OCI-LY1 (cell line): Measurements from ENCODE around the gene GALNT18.

ENCODE experiments used
- CTCF ChIP-seq: fragments of 200-600 bp; sonication (generic), shearing (Covaris generic); IDR thresholded peaks from 2 replicates; pipeline ENCODE4 v1.5.1; 2017; ENCODE audit warnings: mild to moderate bottlenecking, antibody characterized with exemption, low read length, moderate library complexity, mixed read lengths
- EZH2 ChIP-seq: fragments of 200-600 bp; sonication (generic), shearing (Covaris generic); IDR thresholded peaks from 2 replicates; pipeline ENCODE4 v1.8.0; 2017; ENCODE audit warnings: borderline replicate concordance, mixed run types, mild to moderate bottlenecking, antibody characterized with exemption, low read length, moderate library complexity, mixed read lengths

- TF ChIP-seq CTCF (no peak), EZH2 (no peak)
Measured at GRCh38 chr11:11478687-11479086, 143.1 kb downstream of the GALNT18 start.
